Endothelial cell of umbilical vein (primary cell): ENCODE data around the gene TEC. TPM values are rescaled to one million over a fixed set of nuclear protein-coding genes. Genes with fewer than 3 reads are reported as not detected.

Source experiments
- BruUV-seq: library from RNA; stranded (reverse); fragments of 400-500 nt; replicated peaks from 2 replicates; lab custom pipeline; 2021; lab: Mats Ljungman, UMichigan
- CTCF ChIA-PET: fragments of 300-600, 350-600 bp; sonication (Branson Sonifier 250); formaldehyde crosslinking; loops from one replicate; lab custom pipeline; 2021; ENCODE audit warnings: antibody characterized with exemption, inconsistent platforms; lab: Charles Lee
- POLR2A ChIA-PET: fragments of 300-600, 350-600 bp; sonication (Branson Sonifier 250); formaldehyde crosslinking; loops from one replicate; lab custom pipeline; 2021; ENCODE audit warnings: antibody characterized with exemption, inconsistent platforms; lab: Charles Lee
- DNase-seq: peaks from one replicate; pipeline ENCODE4 v3.0.0-alpha.2; 2011; ENCODE audit warnings: low read depth, low spot score
- FAIRE-seq: peaks from 2 replicates; lab custom pipeline; 2011; peaks lifted over from hg19 to GRCh38; lab: Jason Lieb, UNC
- H2AFZ ChIP-seq: 2 replicates; pipeline ENCODE4 v1.6.0; 2012; ENCODE audit warnings: low read depth, low read length, control low read depth, inconsistent platforms
- H3K27ac ChIP-seq: 2 replicates; pipeline ENCODE4 v1.5.1; 2011; ENCODE audit warnings: low read depth, mild to moderate bottlenecking, control low read depth, low read length, moderate library complexity; ENCODE audit not compliant: insufficient read depth
- H3K27me3 ChIP-seq, 2 experiments: 2 replicates each; pipeline versions ENCODE4 v1.6.0 to v1.6.1; 2011; ENCODE audit warnings: low read length in 2 of 2, mixed read lengths in 1 of 2; ENCODE audit not compliant: control insufficient read depth in 2 of 2, insufficient read depth in 2 of 2
- H3K36me3 ChIP-seq, 2 experiments: 2 replicates in 1 of 2; 3 replicates in 1 of 2; pipeline ENCODE4 v1.5.1; 2011; ENCODE audit warnings: low read length in 2 of 2, mild to moderate bottlenecking in 1 of 2, moderate library complexity in 1 of 2; ENCODE audit not compliant: control insufficient read depth in 2 of 2, insufficient read depth in 2 of 2; ENCODE audit errors: extremely low read depth in 1 of 2
- H3K4me1 ChIP-seq: 3 replicates; pipeline ENCODE4 v1.5.1; 2011; ENCODE audit warnings: mild to moderate bottlenecking, low read length; ENCODE audit not compliant: control insufficient read depth, insufficient read depth; ENCODE audit errors: extremely low read depth
- H3K4me2 ChIP-seq: 2 replicates; pipeline ENCODE4 v1.6.1; 2011; ENCODE audit warnings: low read length, control low read depth, mixed read lengths; ENCODE audit not compliant: insufficient read depth
- H3K4me3 ChIP-seq, 3 experiments: fragments of 200-600 bp in 1 of 3; sonication (generic), shearing (Covaris generic) in 1 of 3; replicated peaks in 1 of 3; 2 replicates each; pipeline ENCODE4 v1.5.1; 2011 to 2016; ENCODE audit warnings: control low read depth in 3 of 3, low read length in 3 of 3, mild to moderate bottlenecking in 2 of 3, inconsistent platforms in 1 of 3, low read depth in 1 of 3, moderate library complexity in 1 of 3; ENCODE audit not compliant: insufficient read depth in 1 of 3
- H3K79me2 ChIP-seq: 2 replicates; pipeline ENCODE4 v1.6.0; 2012; ENCODE audit warnings: low read length, inconsistent platforms; ENCODE audit not compliant: control insufficient read depth, insufficient read depth
- H3K9ac ChIP-seq: replicated peaks from 2 replicates; pipeline ENCODE3; 2011; ENCODE audit warnings: low read length, control low read depth; ENCODE audit not compliant: insufficient read depth; ENCODE audit errors: extremely low read depth
- H3K9me1 ChIP-seq: replicated peaks from 3 replicates; pipeline ENCODE4 v1.6.0; 2011; ENCODE audit warnings: mild to moderate bottlenecking, low read length; ENCODE audit not compliant: control insufficient read depth, insufficient read depth; ENCODE audit errors: extremely low read depth
- H3K9me3 ChIP-seq: replicated peaks from 2 replicates; pipeline ENCODE4 v1.5.1; 2012; ENCODE audit warnings: low read length, inconsistent platforms; ENCODE audit not compliant: control insufficient read depth, insufficient read depth
- H4K20me1 ChIP-seq: replicated peaks from 2 replicates; pipeline ENCODE3; 2011; ENCODE audit warnings: mild to moderate bottlenecking, low read length; ENCODE audit not compliant: control insufficient read depth, insufficient read depth; ENCODE audit errors: extremely low read depth
- FOS ChIP-seq: IDR thresholded peaks from 2 replicates; pipeline ENCODE4 v1.6.1; 2011; ENCODE audit warnings: mild to moderate bottlenecking, low read length, moderate library complexity, borderline replicate concordance; ENCODE audit not compliant: insufficient read depth
- GATA2 ChIP-seq: IDR thresholded peaks from 2 replicates; pipeline ENCODE4 v1.7.0; 2011; ENCODE audit warnings: low read depth, mild to moderate bottlenecking, moderate library complexity, mixed read lengths, low read length; ENCODE audit not compliant: insufficient read length, insufficient read depth
- JUN ChIP-seq: IDR thresholded peaks from 2 replicates; pipeline ENCODE4 v1.6.1; 2011; ENCODE audit warnings: borderline replicate concordance, low read depth; ENCODE audit not compliant: insufficient read length, insufficient read depth
- MAX ChIP-seq: IDR thresholded peaks from 2 replicates; pipeline ENCODE4 v1.6.1; 2011; ENCODE audit not compliant: insufficient read depth, insufficient read length
- MYC ChIP-seq: IDR thresholded peaks from one replicate; pipeline ENCODE4 v1.6.1; 2011; ENCODE audit warnings: mild to moderate bottlenecking, low read depth, low read length
- POLR2A ChIP-seq: IDR thresholded peaks from 2 replicates; pipeline ENCODE4 v1.6.1; 2012; ENCODE audit warnings: low read depth, mild to moderate bottlenecking, control low read depth, low read length
- POLR2AphosphoS5 ChIP-seq: IDR thresholded peaks from 2 replicates; pipeline ENCODE4 v1.6.1; 2012; ENCODE audit warnings: low read depth, mild to moderate bottlenecking, control low read depth, low read length, moderate library complexity; ENCODE audit not compliant: insufficient read depth
- dilution Hi-C: fragments of 300-500 bp; cut with MboI; formaldehyde crosslinking; loops from one replicate; pipeline ENCODE4 v1.15.0; 2019; ENCODE audit warnings: low sequenced_read_pairs; ENCODE audit not compliant: extremely low pct_ligation_motif_present
- intact Hi-C: fragments of 100-400 bp; cut with micrococcal nuclease; formaldehyde crosslinking; loops from one replicate; pipeline ENCODE4 v1.10.0; 2022
- polyA plus RNA-seq, 4 experiments: library from polyadenylated mRNA; depleted of rRNA in 3 of 4; stranded (reverse) in 3 of 4; unstranded in 1 of 4; fragments of >200 nt; gene quantifications; 2 replicates each; pipeline versions ENCODE4 v1.2.1 to v1.2.3, GENCODE V29; 2011 to 2012; ENCODE audit warnings: missing spikeins in 1 of 4
- total RNA-seq: library from RNA; stranded (reverse); gene quantifications from 2 replicates; pipeline ENCODE4 v1.2.3, GENCODE V29; 2021
- TF ChIP-seq, protein P1 (sequence below), 2 donors: IDR thresholded peaks; 1 replicate in 1 of 2; 2 replicates in 1 of 2; pipeline ENCODE4 v1.5.1; 2011; ENCODE audit warnings: low read length in 2 of 2, mild to moderate bottlenecking in 2 of 2, moderate library complexity in 2 of 2, control low read depth in 1 of 2, inconsistent platforms in 1 of 2, low read depth in 1 of 2; ENCODE audit not compliant: insufficient read depth in 1 of 2; ENCODE audit errors: extremely low read depth in 1 of 2

Gene TEC
- total and polyA plus RNA-seq, 2 donors (not counting 3 experiments of a cell fraction or from before 2014, with no cell fraction given), result 0.08 to 0.86 TPM

- ChIA-PET POLR2A (no interaction called here), CTCF (no interaction called here)
- DNase-seq (no peak), FAIRE-seq (no peak)
- no peak for TF ChIP-seq FOS
- no peak for TF ChIP-seq MAX
- TF ChIP-seq MYC, result no peak
- no peak for TF ChIP-seq GATA2
- intact Hi-C loops (no loop called here), dilution Hi-C loops (no loop called here)
- Histone ChIP-seq H3K4me1 (no peaks in the 10 kb centered on the region), H3K27me3 (no peaks in the 10 kb centered on the region), H3K27ac (no peak overlapping the region), H4K20me1 (no peaks in the 10 kb centered on the region), H3K9me3 (no peaks in the 10 kb centered on the region), H3K36me3 (no peaks in the 10 kb centered on the region), H3K9me1 (no peaks in the 10 kb centered on the region), H3K79me2 (no peaks in the 10 kb centered on the region), H3K4me3 (no peak overlapping the region), H2AFZ (no peak overlapping the region), H3K4me2 (no peak overlapping the region), H3K9ac (no peak overlapping the region)
- BruUV-seq, result no TSS peak
Measured at GRCh38 chr4:48235050-48235449, 34.6 kb downstream of the TEC start.

DNA sequence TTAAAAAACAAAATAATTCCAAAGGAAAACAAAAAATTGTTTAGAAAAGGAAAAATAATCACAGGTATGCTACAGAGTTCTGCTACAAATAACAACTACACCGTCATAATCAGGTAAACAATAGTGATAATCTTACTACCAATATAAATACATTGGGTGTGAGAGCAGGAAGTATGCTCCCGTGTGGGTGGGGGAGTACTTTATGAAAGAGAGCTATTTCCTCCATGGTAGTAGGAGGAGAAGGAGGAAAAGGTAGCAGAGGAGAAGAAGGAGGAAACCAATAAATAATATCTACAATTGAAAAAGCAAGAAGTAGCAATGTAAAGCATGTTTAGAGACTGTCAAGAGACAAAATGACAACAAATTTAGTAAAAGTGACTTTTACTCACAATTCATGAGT, 35.1 kb downstream of the TEC start:
- Histone ChIP-seq H3K4me1 (no peaks in the 10 kb centered on the region), H3K4me2 (no peak overlapping the region), H3K9ac (no peak overlapping the region), H3K9me3 (no peaks in the 10 kb centered on the region), H2AFZ (no peak overlapping the region), H3K79me2 (no peaks in the 10 kb centered on the region), H4K20me1 (no peaks in the 10 kb centered on the region), H3K9me1 (no peaks in the 10 kb centered on the region), H3K27ac (no peak overlapping the region), H3K4me3 (no peak overlapping the region), H3K27me3 (no peaks in the 10 kb centered on the region), H3K36me3 (no peaks in the 10 kb centered on the region)
- ChIA-PET POLR2A (no interaction called here), CTCF (no interaction called here)
- no TSS peak for BruUV-seq
- dilution Hi-C loops (no loop called here), intact Hi-C loops (no loop called here)
- FAIRE-seq (no peak), DNase-seq (no peak)
- TF ChIP-seq POLR2A (no peak), FOS (no peak), JUN (no peak), POLR2AphosphoS5 (no peak), MYC (no peak)
- TF ChIP-seq, protein P1, sequence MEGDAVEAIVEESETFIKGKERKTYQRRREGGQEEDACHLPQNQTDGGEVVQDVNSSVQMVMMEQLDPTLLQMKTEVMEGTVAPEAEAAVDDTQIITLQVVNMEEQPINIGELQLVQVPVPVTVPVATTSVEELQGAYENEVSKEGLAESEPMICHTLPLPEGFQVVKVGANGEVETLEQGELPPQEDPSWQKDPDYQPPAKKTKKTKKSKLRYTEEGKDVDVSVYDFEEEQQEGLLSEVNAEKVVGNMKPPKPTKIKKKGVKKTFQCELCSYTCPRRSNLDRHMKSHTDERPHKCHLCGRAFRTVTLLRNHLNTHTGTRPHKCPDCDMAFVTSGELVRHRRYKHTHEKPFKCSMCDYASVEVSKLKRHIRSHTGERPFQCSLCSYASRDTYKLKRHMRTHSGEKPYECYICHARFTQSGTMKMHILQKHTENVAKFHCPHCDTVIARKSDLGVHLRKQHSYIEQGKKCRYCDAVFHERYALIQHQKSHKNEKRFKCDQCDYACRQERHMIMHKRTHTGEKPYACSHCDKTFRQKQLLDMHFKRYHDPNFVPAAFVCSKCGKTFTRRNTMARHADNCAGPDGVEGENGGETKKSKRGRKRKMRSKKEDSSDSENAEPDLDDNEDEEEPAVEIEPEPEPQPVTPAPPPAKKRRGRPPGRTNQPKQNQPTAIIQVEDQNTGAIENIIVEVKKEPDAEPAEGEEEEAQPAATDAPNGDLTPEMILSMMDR (IDR thresholded peaks at IDR 0.05; ENCODE audit: extremely low read depth in 1 of 2, insufficient read depth in 1 of 2, low read depth in 1 of 2, low read length in 2 of 2), result no peak
